Mesenchymal stem cell (in vitro differentiated cells and primary cell): ENCODE measurements around the gene ARFGAP3. TPM values are rescaled to one million over a fixed set of nuclear protein-coding genes. Genes with fewer than 3 reads are reported as not detected.

Source experiments
- DNase-seq: peaks from one replicate; pipeline ENCODE4 v3.0.0-alpha.2; 2013
- H2AFZ ChIP-seq: one replicate; pipeline ENCODE4 v1.6.1; 2013; ENCODE audit warnings: low read depth, mild to moderate bottlenecking, control low read depth, inconsistent platforms, low read length, moderate library complexity
- H2AK5ac ChIP-seq: 2 replicates; pipeline ENCODE4 v1.6.1; 2013; ENCODE audit warnings: low read length, moderate library complexity, mild to moderate bottlenecking, inconsistent platforms; ENCODE audit not compliant: severe bottlenecking
- H2BK120ac ChIP-seq: one replicate; pipeline ENCODE4 v1.6.1; 2013; ENCODE audit warnings: low read depth, mild to moderate bottlenecking, inconsistent platforms, low read length, moderate library complexity
- H2BK12ac ChIP-seq, 2 experiments: one replicate each; pipeline ENCODE4 v1.6.1; 2013; ENCODE audit warnings: inconsistent platforms in 2 of 2, low read length in 2 of 2, mild to moderate bottlenecking in 2 of 2, moderate library complexity in 2 of 2, control low read depth in 1 of 2
- H2BK15ac ChIP-seq: one replicate; pipeline ENCODE4 v1.6.1; 2013; ENCODE audit warnings: mild to moderate bottlenecking, low read depth, inconsistent platforms; ENCODE audit not compliant: poor library complexity, severe bottlenecking
- H2BK5ac ChIP-seq: 2 replicates; pipeline ENCODE4 v1.6.1; 2013; ENCODE audit warnings: low read depth, mild to moderate bottlenecking, low read length, control low read depth, inconsistent platforms; ENCODE audit not compliant: poor library complexity, severe bottlenecking
- H3K14ac ChIP-seq, 2 experiments: one replicate each; pipeline ENCODE4 v1.6.1; 2013; ENCODE audit warnings: inconsistent platforms in 2 of 2, low read length in 2 of 2, control low read depth in 1 of 2, mild to moderate bottlenecking in 1 of 2, moderate library complexity in 1 of 2
- H3K18ac ChIP-seq, 2 experiments: one replicate each; pipeline ENCODE4 v1.6.1; 2013; ENCODE audit warnings: inconsistent platforms in 2 of 2, low read length in 2 of 2, control low read depth in 1 of 2, low read depth in 1 of 2, mild to moderate bottlenecking in 1 of 2
- H3K23ac ChIP-seq, 2 experiments: one replicate each; pipeline ENCODE4 v1.6.1; 2013; ENCODE audit warnings: inconsistent platforms in 2 of 2, low read length in 2 of 2, mild to moderate bottlenecking in 2 of 2, moderate library complexity in 2 of 2, control low read depth in 1 of 2
- H3K27ac ChIP-seq: 2 replicates; pipeline ENCODE4 v1.5.1; 2013; ENCODE audit warnings: mild to moderate bottlenecking, moderate library complexity, low read length, control low read depth, inconsistent platforms; ENCODE audit not compliant: poor library complexity, severe bottlenecking
- H3K27me3 ChIP-seq, 2 experiments: 2 replicates each; pipeline versions ENCODE4 v1.6.1 to v1.7.0; 2013; ENCODE audit warnings: low read length in 2 of 2, mild to moderate bottlenecking in 2 of 2, moderate library complexity in 2 of 2, control low read depth in 1 of 2, inconsistent platforms in 1 of 2; ENCODE audit not compliant: control insufficient read depth in 1 of 2, insufficient read depth in 1 of 2
- H3K36me3 ChIP-seq, 2 experiments: 2 replicates each; pipeline versions ENCODE4 v1.6.1 to v1.7.0; 2013; ENCODE audit warnings: low read length in 2 of 2, control low read depth in 1 of 2, inconsistent platforms in 1 of 2, low read depth in 1 of 2, mild to moderate bottlenecking in 1 of 2; ENCODE audit not compliant: insufficient read depth in 2 of 2, control insufficient read depth in 1 of 2
- H3K4ac ChIP-seq, 2 experiments: one replicate each; pipeline ENCODE4 v1.6.1; 2013; ENCODE audit warnings: inconsistent platforms in 2 of 2, low read length in 2 of 2, mild to moderate bottlenecking in 2 of 2, moderate library complexity in 2 of 2, control low read depth in 1 of 2, low read depth in 1 of 2
- H3K4me1 ChIP-seq: 2 replicates; pipeline ENCODE4 v1.6.1; 2013; ENCODE audit warnings: low read depth, low read length, control low read depth; ENCODE audit not compliant: control insufficient read depth, insufficient read depth
- H3K4me2 ChIP-seq: 2 replicates; pipeline ENCODE4 v1.6.1; 2013; ENCODE audit warnings: low read length, mild to moderate bottlenecking, inconsistent platforms; ENCODE audit not compliant: poor library complexity, severe bottlenecking
- H3K4me3 ChIP-seq, 2 experiments: 2 replicates each; pipeline versions ENCODE4 v1.5.1 to v1.7.0; 2013; ENCODE audit warnings: low read length in 2 of 2, mild to moderate bottlenecking in 2 of 2, control low read depth in 1 of 2, low read depth in 1 of 2; ENCODE audit not compliant: insufficient read depth in 1 of 2
- H3K79me1 ChIP-seq: replicated peaks from 2 replicates; pipeline ENCODE4 v1.6.1; 2013; ENCODE audit warnings: mild to moderate bottlenecking, control low read depth, low read length, inconsistent platforms; ENCODE audit not compliant: poor library complexity, severe bottlenecking
- H3K9ac ChIP-seq: 2 replicates; pipeline ENCODE4 v1.7.0; 2013; ENCODE audit warnings: mild to moderate bottlenecking, low read length, moderate library complexity
- H3K9me3 ChIP-seq: 2 replicates; pipeline ENCODE4 v1.7.0; 2013; ENCODE audit warnings: mild to moderate bottlenecking, low read length; ENCODE audit not compliant: control insufficient read depth
- H4K8ac ChIP-seq: one replicate; pipeline ENCODE4 v1.6.1; 2013; ENCODE audit warnings: inconsistent platforms, mild to moderate bottlenecking, low read length, moderate library complexity
- H4K91ac ChIP-seq: one replicate; pipeline ENCODE4 v1.6.1; 2013; ENCODE audit warnings: mild to moderate bottlenecking, low read length, inconsistent platforms
- WGBS: methylation state at CpG from one replicate; pipeline ENCODE4 v1.1.7; 2013; ENCODE audit warnings: mixed read lengths; 5-methylcytosine and 5-hydroxymethylcytosine counted together
- polyA plus RNA-seq, 2 experiments: library from polyadenylated mRNA; stranded (reverse); fragments of 200-250 nt; gene quantifications; one replicate each; pipeline ENCODE4 v1.2.3, GENCODE V29; 2013

ARFGAP3 gene, protein sequence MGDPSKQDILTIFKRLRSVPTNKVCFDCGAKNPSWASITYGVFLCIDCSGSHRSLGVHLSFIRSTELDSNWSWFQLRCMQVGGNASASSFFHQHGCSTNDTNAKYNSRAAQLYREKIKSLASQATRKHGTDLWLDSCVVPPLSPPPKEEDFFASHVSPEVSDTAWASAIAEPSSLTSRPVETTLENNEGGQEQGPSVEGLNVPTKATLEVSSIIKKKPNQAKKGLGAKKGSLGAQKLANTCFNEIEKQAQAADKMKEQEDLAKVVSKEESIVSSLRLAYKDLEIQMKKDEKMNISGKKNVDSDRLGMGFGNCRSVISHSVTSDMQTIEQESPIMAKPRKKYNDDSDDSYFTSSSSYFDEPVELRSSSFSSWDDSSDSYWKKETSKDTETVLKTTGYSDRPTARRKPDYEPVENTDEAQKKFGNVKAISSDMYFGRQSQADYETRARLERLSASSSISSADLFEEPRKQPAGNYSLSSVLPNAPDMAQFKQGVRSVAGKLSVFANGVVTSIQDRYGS
- polyA plus RNA-seq (2013, experiment 1 of 2), result 46.3 TPM
- 48.0 TPM for polyA plus RNA-seq (2013, experiment 2 of 2)

- H3K79me1 ChIP-seq, result peaks cover 2% of the 10 kb centered on the region
Measured at GRCh38 chr22:42856865-42857704, at the start of gene ARFGAP3. ARFGAP3 (minus strand) TSS chr22:42857273; CDS start chr22:42857182, 91 bp downstream.

DNA sequence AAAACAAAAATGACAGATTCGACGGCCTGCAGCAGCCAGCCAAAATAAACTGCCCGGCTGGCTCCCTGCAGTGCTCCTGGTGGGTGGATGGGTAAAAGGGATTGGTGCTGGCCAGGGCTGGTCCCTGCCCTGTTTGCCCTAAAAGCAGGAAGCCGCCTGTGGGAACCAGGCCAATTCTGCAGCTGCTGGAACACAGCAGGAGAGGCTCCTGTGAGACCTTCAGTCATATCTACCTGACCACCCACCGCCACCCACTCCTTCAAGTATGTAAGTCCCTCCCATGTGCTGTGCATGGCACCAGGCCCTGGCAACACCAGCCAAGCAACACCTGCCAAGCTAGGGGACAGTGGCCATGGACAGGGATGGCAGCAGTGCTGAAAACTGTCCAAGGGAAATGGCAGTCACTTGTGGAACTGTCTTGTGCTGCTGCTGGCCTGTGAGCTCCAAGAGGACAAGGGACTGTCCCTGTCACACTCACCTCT, 48.7 kb upstream of the ARFGAP3 start:
- no peak overlapping the region for H3K14ac ChIP-seq
- H3K79me1 ChIP-seq, result peaks cover 65% of the 10 kb centered on the region
- H3K27ac ChIP-seq, result no peak overlapping the region
- no peak overlapping the region for H4K91ac ChIP-seq
- H3K4me1 ChIP-seq, result peaks cover 26% of the 10 kb centered on the region
- no peak overlapping the region for H3K9ac ChIP-seq
- H3K18ac ChIP-seq, result no peak overlapping the region
- no peak overlapping the region for H2BK120ac ChIP-seq
- H3K36me3 ChIP-seq, result peaks cover 20 to 55% of the 10 kb centered on the region in 2 experiments
- no peak overlapping the region for H2AK5ac ChIP-seq
- no peaks in the 10 kb centered on the region for H3K27me3 ChIP-seq
- no peak overlapping the region for H3K23ac ChIP-seq
- no peak overlapping the region for H2BK15ac ChIP-seq
- no peak overlapping the region for H2BK12ac ChIP-seq
- no peak overlapping the region for H3K4me2 ChIP-seq
- H2AFZ ChIP-seq, result no peak overlapping the region
- no peak overlapping the region for H4K8ac ChIP-seq
- no peaks in the 10 kb centered on the region for H3K9me3 ChIP-seq
- H2BK5ac ChIP-seq, result no peak overlapping the region
- no peak overlapping the region for H3K4me3 ChIP-seq
- DNase-seq, result no peak
- 98% methylated on average over 5 of the region's 5 CpGs for WGBS
- no peak overlapping the region for H3K4ac ChIP-seq

More at GRCh38 chr22:42856865-42857704, at the start of gene ARFGAP3:
- H3K4me3 ChIP-seq, result peak within 1 kb of the TSS; percentile 87 to 88
- DNase-seq, result peak; percentile 92
- no peaks in the 10 kb centered on the region for H3K27me3 ChIP-seq
- peak within 1 kb of the TSS; percentile 80 for H3K27ac ChIP-seq
- no peaks in the 10 kb centered on the region for H3K9me3 ChIP-seq
- H3K18ac ChIP-seq, result peak within 1 kb of the TSS; percentile 95 to 97
- peak within 1 kb of the TSS; percentile 95 for H4K91ac ChIP-seq
- H2AFZ ChIP-seq, result peak within 1 kb of the TSS; percentile 83
- H2AK5ac ChIP-seq, result peak within 1 kb of the TSS; percentile 19
- peak within 1 kb of the TSS; percentile 99 for H3K9ac ChIP-seq
- peaks cover 8 to 11% of the 10 kb centered on the region in 2 experiments for H3K36me3 ChIP-seq
- peak within 1 kb of the TSS; percentile 96 for H4K8ac ChIP-seq
- WGBS, result 11% methylated on average over 78 of the region's 111 CpGs
- H2BK15ac ChIP-seq, result peak within 1 kb of the TSS; percentile 96
- peaks cover 10% of the 10 kb centered on the region for H3K4me1 ChIP-seq
- peak within 1 kb of the TSS; percentile 57 to 91 for H3K4ac ChIP-seq
- peak within 1 kb of the TSS in 1 of 2 experiments; percentile 55 for H3K23ac ChIP-seq
- H3K14ac ChIP-seq, result peak within 1 kb of the TSS; percentile 50 to 99
- peak within 1 kb of the TSS; percentile 78 for H2BK120ac ChIP-seq
- H2BK12ac ChIP-seq, result peak within 1 kb of the TSS in 1 of 2 experiments; percentile 29
- H2BK5ac ChIP-seq, result peak within 1 kb of the TSS; percentile 83
- H3K4me2 ChIP-seq, result peak within 1 kb of the TSS; percentile 64

GRCh38 chr22:42905217-42905616, 48.1 kb upstream of the ARFGAP3 start:
- Histone ChIP-seq H4K91ac (no peak overlapping the region), H3K27ac (no peak overlapping the region), H2BK12ac (peak overlapping the region in 1 of 2 experiments; percentile 7), H3K4me3 (no peak overlapping the region), H3K4me2 (no peak overlapping the region), H4K8ac (no peak overlapping the region), H3K4ac (no peak overlapping the region), H2AFZ (no peak overlapping the region), H3K9me3 (no peaks in the 10 kb centered on the region), H2BK15ac (no peak overlapping the region), H3K27me3 (no peaks in the 10 kb centered on the region), H2BK120ac (no peak overlapping the region), H3K18ac (no peak overlapping the region), H3K23ac (no peak overlapping the region), H2BK5ac (no peak overlapping the region), H3K14ac (no peak overlapping the region), H3K36me3 (peaks cover 18 to 52% of the 10 kb centered on the region in 2 experiments), H2AK5ac (no peak overlapping the region), H3K79me1 (peaks cover 63% of the 10 kb centered on the region), H3K4me1 (peaks cover 26% of the 10 kb centered on the region), H3K9ac (no peak overlapping the region)
- 91% methylated on average over 13 of the region's 13 CpGs for WGBS
- DNase-seq, result no peak
